ENCODE data around the gene MTCL1.

The MTCL1 gene

DNA sequence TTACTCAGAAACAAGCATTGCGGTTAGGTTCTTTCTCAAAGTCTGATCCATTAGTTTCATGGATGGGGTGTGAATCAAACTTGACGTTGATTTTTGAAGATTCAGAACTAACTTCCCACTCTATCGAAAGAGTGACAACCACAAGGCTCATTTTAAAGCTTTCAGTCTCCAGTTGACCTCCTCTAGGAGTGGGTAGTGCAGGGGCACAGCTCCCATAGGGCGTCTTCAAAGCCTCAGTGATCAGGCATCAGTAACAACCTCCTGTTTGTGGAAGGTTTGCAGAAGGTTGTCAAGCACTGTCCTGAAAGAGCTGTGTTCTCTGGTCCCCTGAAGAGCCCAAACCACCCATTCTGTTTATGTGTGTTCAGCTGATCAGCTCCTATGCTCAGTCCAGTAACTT lies 10.2 kb downstream of the MTCL1 start:
- DNase-seq, result no peak

GRCh38 chr18:8717011-8717770 lies 11.8 kb downstream of the MTCL1 start:
- DNase-seq, result no peak

GRCh38 chr18:8718401-8718913 lies 13.1 kb downstream of the MTCL1 start:
- DNase-seq, result no peak

DNA sequence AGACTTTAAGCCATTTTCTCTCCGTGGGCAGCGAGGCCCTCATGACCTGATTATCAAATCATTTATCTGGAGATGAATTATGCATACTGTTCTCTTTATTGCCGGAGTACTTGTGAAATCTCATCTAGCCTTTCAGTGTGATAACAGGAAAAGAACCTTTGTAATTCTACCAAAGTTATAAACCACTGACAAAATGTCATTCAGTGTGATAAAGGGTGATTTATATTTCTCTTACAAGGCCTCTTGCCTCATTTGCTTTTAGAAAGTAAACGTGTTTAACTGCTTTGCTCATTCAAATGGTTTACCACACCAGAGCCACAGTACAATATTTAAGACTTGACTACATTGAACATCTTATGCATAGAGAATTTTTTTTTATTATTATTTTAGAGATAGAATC lies 13.8 kb downstream of the MTCL1 start:
- no peak for DNase-seq

DNA sequence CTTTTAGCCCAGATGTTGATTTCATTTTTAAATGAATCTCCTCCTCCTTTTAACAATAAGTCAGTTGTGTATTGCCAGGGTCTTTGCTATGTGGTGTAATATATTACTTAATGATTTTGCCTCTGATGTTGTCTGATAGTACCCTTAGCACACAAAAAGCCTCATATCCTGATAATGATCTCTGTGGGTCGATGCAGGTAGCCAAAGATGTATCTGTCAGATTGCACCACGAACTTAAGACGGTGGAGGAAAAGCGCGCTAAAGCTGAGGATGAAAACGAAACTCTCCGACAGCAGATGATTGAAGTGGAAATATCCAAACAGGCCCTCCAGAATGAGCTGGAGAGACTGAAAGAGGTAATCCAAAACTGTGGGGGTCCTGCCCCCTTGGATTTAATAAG lies 14.8 kb downstream of the MTCL1 start:
- no peak for DNase-seq

GRCh38 chr18:8721094-8721669 lies 15.8 kb downstream of the MTCL1 start:
- DNase-seq, result no peak

- DNase-seq, result no peak
These were observed 16.4 kb downstream of the MTCL1 start for GRCh38 chr18:8721716-8722115.

GRCh38 chr18:8722946-8723820 lies 17.8 kb downstream of the MTCL1 start:
- no peak for DNase-seq

DNA sequence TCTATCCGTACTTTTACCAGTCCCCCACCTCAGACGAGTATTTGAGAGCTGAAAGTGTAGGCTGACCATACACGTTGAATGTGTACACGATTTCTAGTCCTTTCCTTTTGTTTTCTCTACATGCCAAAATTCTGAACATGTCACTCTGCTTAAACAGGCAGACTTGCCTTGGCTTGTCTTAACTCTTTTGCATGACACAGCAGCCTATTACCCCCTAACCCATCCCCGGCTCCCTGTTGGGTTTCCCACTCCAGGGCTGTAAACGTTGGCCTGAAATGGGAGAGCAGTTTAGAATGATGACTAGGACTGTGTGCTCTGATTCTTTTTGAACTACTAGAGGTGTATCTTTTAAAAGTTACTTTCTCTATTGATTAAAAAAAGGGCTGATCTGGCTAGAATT lies 19.1 kb downstream of the MTCL1 start:
- no peak for DNase-seq

GRCh38 chr18:8726281-8726680 lies 20.9 kb downstream of the MTCL1 start:
- no peak for DNase-seq

- no peak for DNase-seq
These were observed 21.8 kb downstream of the MTCL1 start for GRCh38 chr18:8726963-8727705.

DNA sequence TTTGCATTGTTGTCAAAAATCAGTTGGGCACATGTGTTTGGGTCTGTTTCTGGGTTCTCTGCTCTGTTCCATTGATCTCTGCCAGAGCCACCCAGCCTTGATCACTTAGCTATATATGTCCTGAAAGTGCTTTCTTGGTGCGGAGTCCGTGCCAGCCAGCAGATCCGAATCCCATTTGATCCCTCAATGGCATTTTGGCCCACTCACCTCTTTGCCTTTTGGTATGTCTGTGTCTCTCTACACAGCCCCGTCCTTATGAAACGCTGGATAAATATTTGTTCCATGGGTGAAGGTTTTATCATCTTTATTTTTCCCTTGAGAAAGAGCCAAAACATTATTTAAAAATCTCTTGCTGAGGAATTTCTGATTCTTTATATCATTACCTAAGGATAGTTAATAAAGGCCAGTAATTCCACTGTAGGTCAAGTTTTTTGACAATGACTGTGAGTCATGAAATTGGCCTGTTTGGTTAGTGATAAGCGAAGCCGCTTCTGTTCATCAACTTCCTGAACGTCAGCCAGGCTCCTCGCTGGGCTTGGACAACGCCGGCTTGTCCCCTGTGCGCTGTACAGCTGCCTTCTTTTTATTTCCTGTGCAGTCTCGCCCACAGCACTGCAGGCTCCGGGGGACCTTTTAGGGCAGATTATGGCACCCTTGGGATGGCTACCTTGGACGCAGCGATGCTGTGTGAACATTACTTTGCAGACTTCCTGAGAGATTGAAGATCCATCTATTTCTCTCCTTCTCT lies 24.9 kb downstream of the MTCL1 start:
- DNase-seq, result peak; percentile 41

DNA sequence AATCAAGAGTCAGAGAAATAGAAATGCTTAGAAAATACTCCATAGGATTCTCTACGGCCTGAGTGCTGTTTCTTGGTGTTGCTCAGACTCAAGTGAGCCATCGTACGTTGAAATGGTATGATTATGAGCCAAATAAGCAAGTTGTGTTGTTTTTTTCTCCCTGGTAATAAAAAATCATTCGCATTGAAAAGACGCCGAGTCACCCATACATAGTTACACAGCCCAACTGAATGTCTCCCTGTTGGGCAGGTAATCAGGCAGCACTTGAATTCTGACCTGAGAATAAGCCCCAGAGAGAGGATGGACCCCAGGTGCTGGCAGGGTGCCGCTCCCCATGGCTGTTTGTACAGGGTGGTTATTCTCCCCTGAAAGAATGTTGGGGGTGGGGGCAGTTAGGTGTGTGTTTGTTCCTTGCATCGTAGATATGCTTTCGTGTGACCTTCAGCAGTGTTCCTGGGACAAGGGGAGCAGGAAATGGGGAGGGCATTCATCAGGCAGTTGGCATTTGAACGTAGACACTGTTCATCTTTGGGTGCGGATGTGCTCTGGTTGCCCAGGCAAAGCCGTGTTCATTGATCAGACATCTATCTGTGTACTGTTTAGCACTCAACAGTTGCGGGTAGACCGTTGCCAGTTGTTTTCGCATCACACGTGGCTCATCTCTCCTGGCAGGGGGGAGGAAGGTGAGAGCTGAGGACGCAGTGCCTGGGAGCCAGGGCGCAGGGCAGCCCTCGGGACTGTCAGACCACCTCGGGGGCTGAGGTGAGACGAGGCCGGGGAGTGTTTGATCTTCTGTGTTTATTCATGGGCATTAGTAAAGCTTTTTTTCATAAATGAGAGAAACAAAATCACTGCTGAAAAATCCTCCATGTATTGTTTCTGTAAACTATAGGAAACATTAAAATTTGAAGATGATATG lies 27.3 kb downstream of the MTCL1 start:
- no peak for DNase-seq

- DNase-seq, result no peak
These were observed 29.1 kb downstream of the MTCL1 start for GRCh38 chr18:8734496-8734895.

DNA sequence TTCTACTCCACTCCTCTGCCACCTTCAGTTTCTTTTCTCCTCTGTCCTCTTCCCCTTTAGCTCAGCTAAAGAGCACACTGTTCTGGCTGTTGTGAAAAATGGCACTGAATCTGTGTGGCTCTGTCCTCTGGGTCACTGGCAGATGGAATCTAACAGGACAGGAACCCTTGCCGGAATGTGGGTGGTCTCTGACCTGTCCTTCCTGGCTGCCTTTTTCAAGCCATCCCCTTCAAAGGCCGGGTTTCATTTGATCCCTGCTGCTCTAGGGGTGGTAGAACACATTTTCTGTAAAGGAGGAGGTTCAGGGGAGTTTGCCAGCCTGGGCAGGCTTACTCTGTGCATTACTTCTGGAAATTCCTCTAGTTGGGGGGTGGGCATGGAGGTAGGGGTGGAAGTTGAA lies 29.9 kb downstream of the MTCL1 start:
- no peak for DNase-seq

DNA sequence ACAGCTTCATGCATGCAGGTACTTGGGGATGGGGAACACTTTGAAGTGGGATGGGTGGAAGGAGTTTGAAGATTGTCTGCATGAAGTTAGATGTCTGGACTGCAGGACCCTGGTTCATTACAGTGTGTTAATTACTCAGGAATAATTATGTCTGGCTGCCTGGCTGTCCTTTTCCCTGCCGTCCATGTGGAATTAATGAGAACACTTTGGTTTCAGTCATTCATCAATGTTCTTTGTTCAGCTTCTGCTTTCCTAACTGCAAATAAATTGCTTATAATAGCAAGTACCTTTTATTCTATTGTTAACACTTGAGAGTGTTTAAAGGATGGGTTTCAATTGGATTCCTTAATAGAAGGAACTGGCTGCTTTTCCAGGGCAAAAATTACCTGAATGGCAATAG lies 35.8 kb downstream of the MTCL1 start:
- DNase-seq, result peak; percentile 51

DNA sequence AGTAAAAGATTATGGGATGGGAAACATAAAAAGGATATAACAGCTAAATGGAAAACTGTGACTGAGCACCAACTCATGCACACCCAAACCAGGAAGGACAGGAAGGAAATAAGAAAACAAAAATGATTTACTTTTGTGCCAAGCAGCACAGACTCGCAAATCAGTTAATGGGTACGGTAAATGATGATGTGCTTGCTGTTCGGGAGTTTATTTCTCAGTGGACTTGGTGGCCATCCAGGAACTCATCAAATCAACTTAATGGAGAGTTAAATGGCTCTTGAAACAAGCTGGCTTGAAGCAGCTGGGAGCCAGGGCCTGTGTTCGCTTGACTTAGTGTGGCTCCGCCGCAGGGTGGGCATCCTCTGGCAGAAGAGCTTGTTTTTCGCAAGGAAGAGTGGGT lies 36.2 kb downstream of the MTCL1 start:
- DNase-seq, result peak; percentile 95

DNA sequence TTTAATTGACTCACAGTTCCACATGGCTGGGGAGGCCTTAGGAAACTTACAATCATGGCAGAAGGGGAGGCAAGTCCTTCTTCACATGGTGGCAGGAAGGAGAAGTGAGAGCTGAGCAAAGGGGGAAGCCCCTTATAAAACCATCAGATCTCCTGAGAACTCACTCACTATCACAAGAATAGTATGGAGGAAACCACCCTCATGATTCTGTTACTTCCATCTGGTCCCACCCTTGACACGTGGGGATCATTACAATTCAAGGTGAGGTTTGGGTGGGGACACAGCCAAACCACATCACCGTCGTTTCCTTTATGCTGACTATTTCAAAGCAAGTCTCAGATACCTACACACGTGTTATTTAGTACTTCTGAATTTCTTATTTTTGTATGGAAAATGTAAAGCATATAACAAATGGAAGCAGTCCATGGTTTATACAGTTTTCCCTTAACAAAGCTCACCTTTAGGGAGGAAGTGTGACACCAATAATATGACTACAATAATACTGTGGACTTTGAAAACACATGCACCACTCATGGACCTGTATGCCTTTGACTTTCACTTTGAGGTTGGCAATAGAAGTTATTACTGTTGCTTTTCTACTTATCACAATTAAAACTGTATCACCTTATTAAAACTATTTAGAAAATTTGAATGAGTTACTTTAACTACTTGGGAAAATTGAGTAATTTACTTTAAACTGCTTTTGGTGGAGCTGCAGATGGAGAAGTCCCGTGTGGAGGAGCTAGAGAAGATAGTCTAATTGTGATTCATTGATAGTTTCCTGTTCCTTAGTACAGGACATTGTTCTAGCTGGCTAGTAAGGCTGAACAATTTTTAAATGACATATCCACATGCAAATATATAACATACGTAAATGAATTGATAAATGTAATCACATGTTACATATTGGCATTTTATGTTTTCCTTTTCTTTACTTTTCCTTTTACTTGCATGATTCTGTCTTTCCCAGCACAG lies 37.3 kb downstream of the MTCL1 start:
- no peak for DNase-seq

DNA sequence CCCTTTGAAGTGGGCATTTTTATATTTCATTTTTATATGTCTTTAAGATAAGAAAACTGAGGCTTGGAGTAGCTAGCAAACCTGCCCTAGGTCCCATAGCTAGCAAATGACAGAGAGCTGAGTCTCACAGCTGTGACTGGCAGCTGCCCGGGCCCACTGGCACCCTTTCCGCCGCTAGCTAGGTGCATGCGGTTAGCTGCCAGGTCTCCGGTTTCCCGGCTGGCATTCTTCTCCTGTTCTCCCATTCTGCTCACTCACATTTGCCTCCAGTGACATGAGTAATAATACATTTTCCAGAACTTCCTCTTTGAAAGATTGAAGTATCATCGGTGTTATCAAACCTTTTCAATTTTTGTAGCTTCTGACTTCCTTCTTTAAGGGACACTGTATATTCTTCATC lies 38.7 kb downstream of the MTCL1 start:
- peak; percentile 43 for DNase-seq

GRCh38 chr18:8744656-8745055 lies 39.3 kb downstream of the MTCL1 start:
- DNase-seq, result no peak
